Measurements from ENCODE around the gene SPATA22. TPM values are rescaled to one million over a fixed set of nuclear protein-coding genes. Genes with fewer than 3 reads are reported as not detected.
"Not testable (repeated sequence)": the region's sequence is repeated elsewhere in the genome, so short reads cannot be mapped to it uniquely, and the experiment has no call there.

SPATA22 gene
- total RNA-seq, 4 donors from 2014 or later: 0.81 to 2.2 TPM; not detected in 2

DNA sequence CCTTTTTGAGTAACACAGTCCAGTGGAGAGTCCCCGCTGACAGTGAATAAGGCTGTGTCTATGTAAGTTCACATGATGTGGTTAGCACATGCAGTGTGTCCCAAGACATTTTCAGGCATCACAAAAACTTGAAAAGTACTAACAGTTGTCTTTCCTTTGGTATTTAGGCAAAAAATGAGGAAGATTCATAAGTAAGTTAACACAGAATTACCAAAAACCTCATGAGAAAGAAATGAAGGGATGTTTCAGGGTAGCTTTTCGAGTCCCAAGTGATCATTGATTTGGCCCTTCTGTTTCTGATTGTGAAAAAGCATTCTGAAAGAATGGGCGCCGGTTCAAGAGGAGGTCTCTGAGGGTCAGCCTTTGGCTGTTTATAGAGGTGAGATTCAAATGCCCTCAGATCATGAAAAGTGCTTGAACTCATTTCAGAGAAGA is 3.6 kb upstream of the SPATA22 start:
- WGBS, 2 donors (ENCODE audit: low coverage in 1 of 2): 32 to 61% methylated on average over 3 to 4 of the region's 4 CpGs
- H3K4me1 ChIP-seq: peaks cover 0 to 13% (median 0%) of the 10 kb centered on the region in 3 donors
- peaks cover 6% of the 10 kb centered on the region for H3K27me3 ChIP-seq
- H3K27ac ChIP-seq: peak overlapping the region in 3 of 4 donors; percentile 53 to 70 (median 57)
- H3K9me3 ChIP-seq: no peaks in the 10 kb centered on the region
- TF ChIP-seq POLR2AphosphoS5 (IDR thresholded peaks at IDR 0.05): no peak
- TF ChIP-seq POLR2A (IDR thresholded peaks at IDR 0.05): no peak
- TF ChIP-seq, protein P1, sequence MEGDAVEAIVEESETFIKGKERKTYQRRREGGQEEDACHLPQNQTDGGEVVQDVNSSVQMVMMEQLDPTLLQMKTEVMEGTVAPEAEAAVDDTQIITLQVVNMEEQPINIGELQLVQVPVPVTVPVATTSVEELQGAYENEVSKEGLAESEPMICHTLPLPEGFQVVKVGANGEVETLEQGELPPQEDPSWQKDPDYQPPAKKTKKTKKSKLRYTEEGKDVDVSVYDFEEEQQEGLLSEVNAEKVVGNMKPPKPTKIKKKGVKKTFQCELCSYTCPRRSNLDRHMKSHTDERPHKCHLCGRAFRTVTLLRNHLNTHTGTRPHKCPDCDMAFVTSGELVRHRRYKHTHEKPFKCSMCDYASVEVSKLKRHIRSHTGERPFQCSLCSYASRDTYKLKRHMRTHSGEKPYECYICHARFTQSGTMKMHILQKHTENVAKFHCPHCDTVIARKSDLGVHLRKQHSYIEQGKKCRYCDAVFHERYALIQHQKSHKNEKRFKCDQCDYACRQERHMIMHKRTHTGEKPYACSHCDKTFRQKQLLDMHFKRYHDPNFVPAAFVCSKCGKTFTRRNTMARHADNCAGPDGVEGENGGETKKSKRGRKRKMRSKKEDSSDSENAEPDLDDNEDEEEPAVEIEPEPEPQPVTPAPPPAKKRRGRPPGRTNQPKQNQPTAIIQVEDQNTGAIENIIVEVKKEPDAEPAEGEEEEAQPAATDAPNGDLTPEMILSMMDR (IDR thresholded peaks at IDR 0.05): no peak
- TF ChIP-seq EP300 (IDR thresholded peaks at IDR 0.05): no peak
- H3K36me3 ChIP-seq: no peaks in the 10 kb centered on the region
- H3K4me3 ChIP-seq: peak overlapping the region in 1 of 2 donors; percentile 41
- peak; percentile 62 for ATAC-seq

DNA sequence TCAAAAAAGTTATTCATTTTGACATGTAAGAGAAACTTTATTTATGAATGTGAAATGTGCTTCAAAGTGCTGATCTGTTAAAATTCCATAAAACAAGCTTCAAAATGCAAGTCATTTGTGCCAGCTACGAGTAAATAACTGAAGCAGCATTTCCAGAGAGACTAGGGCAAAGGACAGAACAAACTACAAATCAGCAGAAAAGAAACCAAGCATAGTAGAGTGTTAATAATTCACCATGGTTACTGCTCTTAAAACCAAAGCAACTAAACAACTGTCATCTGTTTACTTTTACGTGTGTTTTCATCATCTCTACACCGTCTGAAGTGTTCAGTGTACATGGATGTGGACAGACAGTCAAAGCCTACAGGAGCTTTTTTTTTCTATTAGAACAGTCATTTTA is 2.6 kb upstream of the SPATA22 start:
- 21 to 34% methylated on average over 3 of the region's 3 CpGs for WGBS, 2 donors (ENCODE audit: low coverage in 1 of 2)

DNA sequence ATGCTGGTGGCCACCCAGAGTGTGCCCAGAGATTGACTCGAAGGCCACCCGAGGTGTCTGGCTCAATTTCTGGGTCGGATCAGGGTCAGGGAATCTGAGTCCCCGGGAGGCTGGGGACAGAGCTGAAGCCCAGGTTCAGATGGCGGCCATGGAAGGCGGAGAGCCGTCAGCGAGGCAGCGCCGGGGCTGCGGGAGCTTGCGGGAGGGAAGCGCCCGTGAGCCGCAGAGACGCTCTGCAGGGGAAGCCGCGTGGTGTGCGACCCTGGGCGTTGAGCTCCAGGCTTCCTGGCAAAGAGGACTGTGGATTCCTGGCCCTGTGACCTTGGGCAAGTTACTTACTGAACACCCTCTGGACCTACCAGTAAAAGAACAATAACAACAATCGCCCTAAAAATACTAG is 518 bp upstream of the SPATA22 start:
- no peaks in the 10 kb centered on the region for H3K27me3 ChIP-seq
- WGBS, 2 donors (ENCODE audit: low coverage in 1 of 2): 93 to 100% methylated on average over 1 to 10 of the region's 21 CpGs
- H3K4me1 ChIP-seq: peaks cover 0 to 13% (median 0%) of the 10 kb centered on the region in 3 donors
- H3K36me3 ChIP-seq: no peaks in the 10 kb centered on the region
- no peak overlapping the region for H3K4me3 ChIP-seq
- no peak overlapping the region for H3K27ac ChIP-seq
- no peaks in the 10 kb centered on the region for H3K9me3 ChIP-seq
- ATAC-seq: no peak
- TF ChIP-seq, protein P1 (IDR thresholded peaks at IDR 0.05): no peak
- TF ChIP-seq POLR2A (IDR thresholded peaks at IDR 0.05) (no peak), POLR2AphosphoS5 (IDR thresholded peaks at IDR 0.05) (no peak), EP300 (IDR thresholded peaks at IDR 0.05) (no peak)

More for the DNA sequence above, 2.6 kb upstream of the SPATA22 start:
- Histone ChIP-seq H3K4me1 (peaks cover 0 to 13% (median 0%) of the 10 kb centered on the region in 3 donors), H3K36me3 (no peaks in the 10 kb centered on the region), H3K9me3 (no peaks in the 10 kb centered on the region), H3K27ac (peak overlapping the region in 2 of 4 donors; percentile 53 to 70), H3K27me3 (no peaks in the 10 kb centered on the region), H3K4me3 (no peak overlapping the region)
- TF ChIP-seq POLR2AphosphoS5 (IDR thresholded peaks at IDR 0.05) (no peak), EP300 (IDR thresholded peaks at IDR 0.05) (no peak), POLR2A (IDR thresholded peaks at IDR 0.05) (no peak)
- TF ChIP-seq, protein P1 (IDR thresholded peaks at IDR 0.05): no peak
- no peak for ATAC-seq

DNA sequence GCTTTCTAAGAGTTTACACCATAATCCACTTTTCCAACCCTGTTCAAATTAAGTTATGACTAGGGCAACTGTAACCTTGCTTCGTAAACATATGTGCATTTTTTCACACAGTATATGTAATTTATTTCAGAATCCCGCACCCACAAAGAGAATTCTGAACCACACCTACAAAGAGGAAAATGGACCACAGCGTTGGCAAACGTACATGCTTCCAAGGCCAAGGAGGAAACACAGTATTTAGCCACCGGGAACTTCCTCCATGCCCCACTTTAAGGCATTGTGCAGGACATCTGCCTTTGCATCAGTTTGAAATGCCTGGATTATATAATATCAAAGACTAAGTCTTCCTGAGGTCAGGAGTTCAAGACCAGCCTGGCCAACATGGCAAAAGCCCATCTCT is 2.1 kb downstream of the SPATA22 start:
- no peak overlapping the region for H3K4me3 ChIP-seq
- TF ChIP-seq POLR2AphosphoS5 (IDR thresholded peaks at IDR 0.05) (no peak), EP300 (IDR thresholded peaks at IDR 0.05) (no peak), POLR2A (IDR thresholded peaks at IDR 0.05) (no peak)
- TF ChIP-seq, protein P1 (IDR thresholded peaks at IDR 0.05): no peak
- H3K9me3 ChIP-seq: no peaks in the 10 kb centered on the region
- peaks cover 0 to 8% (median 0%) of the 10 kb centered on the region in 3 donors for H3K4me1 ChIP-seq
- no peaks in the 10 kb centered on the region for H3K27me3 ChIP-seq
- no peak for ATAC-seq
- H3K36me3 ChIP-seq: no peaks in the 10 kb centered on the region
- H3K27ac ChIP-seq: no peak overlapping the region
- WGBS, 2 donors (ENCODE audit: low coverage in 1 of 2): 25 to 59% methylated on average over 2 to 4 of the region's 5 CpGs

DNA sequence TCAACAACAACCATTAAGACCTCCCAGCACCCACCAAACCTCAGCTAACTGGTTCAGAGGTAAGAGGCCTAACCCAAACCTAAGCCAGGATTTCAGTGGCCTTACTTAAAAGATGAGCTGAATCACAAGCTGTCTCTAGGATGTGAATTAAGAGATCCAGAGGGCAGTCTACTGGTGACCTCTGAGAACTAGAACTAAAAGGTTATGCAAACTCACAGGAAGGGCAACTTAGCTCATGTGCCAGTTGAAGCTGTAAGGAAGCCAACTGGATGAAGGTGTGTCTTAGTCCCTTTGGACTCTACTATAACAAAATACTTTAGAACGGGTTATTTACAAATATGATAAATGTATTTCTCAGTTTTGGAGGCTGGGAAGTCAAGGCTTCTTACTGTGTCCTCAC is 5.3 kb downstream of the SPATA22 start:
- H3K36me3 ChIP-seq, ATAC-seq, H3K9me3 ChIP-seq, H3K4me3 ChIP-seq, H3K4me1 ChIP-seq, H3K27ac ChIP-seq, H3K27me3 ChIP-seq: not testable (repeated sequence)
- 80 to 83% methylated on average over 1 of the region's 1 CpG for WGBS, 2 donors (ENCODE audit: low coverage in 1 of 2)

Measured in gastroesophageal sphincter (tissue), 4 donors.